NCI-H1105 (cell line): ENCODE measurements around the gene ADARB1.
A peak's percentile ranks its signal among the peaks of the same experiment; 100 is the strongest.

Source experiments
- DNase-seq: peaks from one replicate; lab custom pipeline; 2025; lab: John Stamatoyannopoulos, UW

Gene ADARB1

GRCh38 chr21:45054927-45055612 lies 19.3 kb upstream of the ADARB1 start:
- no peak for DNase-seq

- DNase-seq: no peak
These were observed 18.5 kb upstream of the ADARB1 start for GRCh38 chr21:45055861-45056260.

- no peak for DNase-seq
These were observed 18.0 kb upstream of the ADARB1 start for GRCh38 chr21:45056296-45056904.

GRCh38 chr21:45056917-45057560 lies 17.3 kb upstream of the ADARB1 start:
- no peak for DNase-seq

GRCh38 chr21:45057886-45058285 lies 16.5 kb upstream of the ADARB1 start:
- no peak for DNase-seq

- DNase-seq: no peak
These were observed 15.3 kb upstream of the ADARB1 start for GRCh38 chr21:45059121-45059520.

GRCh38 chr21:45060089-45060488 lies 14.3 kb upstream of the ADARB1 start:
- no peak for DNase-seq

- DNase-seq: no peak
These were observed 13.6 kb upstream of the ADARB1 start for GRCh38 chr21:45060675-45061311.

- no peak for DNase-seq
These were observed 10.3 kb upstream of the ADARB1 start for GRCh38 chr21:45064091-45064490.

GRCh38 chr21:45064618-45065399 lies 9.6 kb upstream of the ADARB1 start:
- DNase-seq: no peak

- DNase-seq: no peak
These were observed 6.7 kb upstream of the ADARB1 start for GRCh38 chr21:45067462-45068285.

- DNase-seq: no peak
These were observed 5.3 kb upstream of the ADARB1 start for GRCh38 chr21:45069085-45069484.

- no peak for DNase-seq
These were observed 4.7 kb upstream of the ADARB1 start for GRCh38 chr21:45069711-45070110.

GRCh38 chr21:45071078-45071873 lies 3.1 kb upstream of the ADARB1 start:
- DNase-seq: no peak

- DNase-seq: no peak
These were observed 2.3 kb upstream of the ADARB1 start for GRCh38 chr21:45071874-45072737.

- DNase-seq: no peak
These were observed 1.6 kb upstream of the ADARB1 start for GRCh38 chr21:45072738-45073300.

GRCh38 chr21:45073301-45074047 lies 906 bp upstream of the ADARB1 start:
- peak; percentile 28 for DNase-seq
